Colon (tissue), 2 donors: ENCODE data around the gene HSD17B11.
"Not testable (repeated sequence)": the region's sequence is repeated elsewhere in the genome, so short reads cannot be mapped to it uniquely, and the experiment has no call there.

Experiments
- FAIRE-seq: peaks from 2 replicates; lab custom pipeline; 2012; peaks lifted over from hg19 to GRCh38; lab: Jason Lieb, UNC
- donor health status: control.
- donor health status: control.

The HSD17B11 gene

DNA sequence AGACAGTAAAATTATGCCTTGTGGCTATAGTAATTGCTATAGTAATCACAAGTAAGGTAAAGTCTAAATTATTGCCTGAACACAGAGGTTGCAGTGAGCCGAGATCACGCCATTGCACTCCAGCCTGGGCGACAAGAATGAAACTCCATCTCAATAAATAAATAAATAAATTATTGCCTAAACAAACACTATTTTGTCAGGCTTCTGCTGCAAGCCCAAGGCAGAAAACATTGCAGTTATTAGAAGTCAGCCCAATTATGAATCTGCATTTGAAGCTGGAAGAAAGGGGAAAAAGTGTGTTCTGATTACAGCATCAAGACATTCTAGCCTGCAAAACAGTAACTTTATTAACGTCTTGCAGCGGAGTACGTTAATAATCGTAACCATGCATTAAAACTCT lies 85.4 kb downstream of the HSD17B11 start:
- FAIRE-seq: no peak

DNA sequence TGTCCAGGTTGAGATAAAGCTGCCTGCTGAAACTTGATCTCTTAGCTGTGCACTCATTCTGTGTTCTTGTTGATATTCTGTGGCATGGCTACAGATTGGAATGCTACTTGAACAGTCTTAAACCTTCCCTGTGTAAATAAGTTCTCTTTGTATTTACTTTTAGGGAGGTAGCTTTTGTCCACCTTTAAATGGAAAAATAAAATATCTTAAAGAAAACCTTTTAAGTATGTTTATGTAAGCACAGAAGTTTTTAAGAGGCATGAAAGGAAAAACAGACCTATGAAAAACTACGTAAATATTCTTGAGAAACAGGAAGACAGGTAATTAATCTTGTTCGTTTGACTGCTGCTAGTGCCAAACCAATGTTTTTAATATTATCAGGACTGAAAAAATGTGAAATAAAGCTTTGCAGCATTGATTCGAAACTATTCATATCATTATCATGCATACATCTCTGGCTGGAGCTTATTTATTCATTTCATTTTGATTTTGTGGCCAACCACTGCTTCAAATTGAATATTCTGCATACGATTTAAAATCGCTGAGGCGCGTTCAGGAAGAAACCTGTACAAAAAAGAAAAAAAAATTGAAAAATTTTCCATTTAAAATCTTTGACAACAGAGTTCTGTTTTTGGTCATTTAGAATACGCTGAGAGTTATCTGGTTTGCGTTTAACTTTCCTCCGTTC lies 86.1 kb downstream of the HSD17B11 start:
- no peak for FAIRE-seq

DNA sequence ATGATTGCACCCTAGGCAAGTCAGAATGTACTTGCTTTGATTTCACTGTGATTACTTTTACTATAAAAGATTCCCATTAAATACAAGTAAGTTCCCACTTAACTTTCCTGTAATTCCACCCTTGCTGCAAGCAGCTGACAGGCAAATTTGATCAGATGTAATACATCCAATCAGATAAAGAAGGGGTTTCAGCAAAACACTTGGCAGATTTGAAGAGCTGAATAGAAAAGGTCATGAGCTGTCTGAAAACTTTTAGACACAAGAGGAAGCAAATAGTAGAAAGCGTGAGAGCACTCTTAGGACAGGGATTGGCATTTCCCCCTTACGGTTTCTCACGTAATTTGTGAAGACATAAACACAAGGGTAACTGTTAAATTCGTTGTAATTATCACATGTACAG lies 91.1 kb downstream of the HSD17B11 start:
- no peak for FAIRE-seq

DNA sequence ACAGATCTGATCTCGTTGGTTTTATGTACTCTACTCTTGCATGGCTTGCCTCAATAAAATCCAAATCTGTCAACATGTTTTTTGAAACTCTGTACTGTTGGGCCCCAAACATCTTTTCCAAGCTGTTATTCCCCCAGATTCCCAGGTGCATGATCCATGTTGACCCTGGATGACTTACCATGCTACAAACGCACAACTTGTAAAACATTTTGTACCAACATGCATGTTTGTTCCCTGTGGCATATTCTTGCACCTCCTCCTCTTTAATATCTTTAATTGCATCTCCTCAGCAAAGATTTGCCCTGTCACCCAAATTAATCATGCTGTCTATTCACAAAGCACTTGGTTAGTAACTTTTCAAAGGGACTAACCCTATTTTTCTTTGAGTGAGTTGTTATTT lies 92.6 kb downstream of the HSD17B11 start:
- FAIRE-seq: no peak

DNA sequence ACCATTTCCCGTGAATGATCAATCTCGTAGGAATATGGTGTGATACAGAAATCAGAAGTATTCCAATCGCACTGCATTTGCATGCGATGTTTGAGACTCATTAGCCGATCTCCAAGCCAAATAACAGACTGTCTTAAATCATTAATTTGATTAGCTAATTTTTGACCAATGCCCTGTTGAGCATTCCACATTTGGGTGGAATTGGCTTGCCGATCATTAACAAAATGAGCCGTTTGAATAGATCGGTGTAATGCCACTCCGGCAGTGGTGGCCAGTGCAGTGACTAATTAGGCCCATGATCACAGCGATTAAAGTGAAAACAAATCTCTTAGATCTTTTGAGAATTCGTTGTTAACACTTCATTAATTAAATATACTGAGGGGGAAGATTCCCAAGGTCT lies 96.1 kb downstream of the HSD17B11 start:
- not testable (repeated sequence) for FAIRE-seq

DNA sequence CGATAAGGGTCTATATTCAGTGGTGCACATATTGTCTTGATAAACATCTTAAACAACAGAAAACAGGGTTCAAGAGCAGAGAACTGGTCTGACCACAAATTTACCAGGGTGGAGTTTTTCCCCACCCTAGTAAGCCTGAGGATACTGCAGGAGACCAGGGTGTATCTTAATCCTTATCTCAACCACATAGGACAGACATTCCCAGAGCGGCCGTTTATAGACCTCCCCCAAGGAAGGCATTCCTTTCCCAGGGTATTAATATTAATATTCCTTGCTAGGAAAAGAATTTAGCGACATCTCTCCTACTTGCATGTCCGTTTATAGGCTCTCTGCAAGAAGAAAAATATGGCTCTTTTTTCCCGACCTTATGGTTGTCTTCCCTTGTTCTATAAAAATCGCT lies 97.1 kb downstream of the HSD17B11 start:
- FAIRE-seq: not testable (repeated sequence)

DNA sequence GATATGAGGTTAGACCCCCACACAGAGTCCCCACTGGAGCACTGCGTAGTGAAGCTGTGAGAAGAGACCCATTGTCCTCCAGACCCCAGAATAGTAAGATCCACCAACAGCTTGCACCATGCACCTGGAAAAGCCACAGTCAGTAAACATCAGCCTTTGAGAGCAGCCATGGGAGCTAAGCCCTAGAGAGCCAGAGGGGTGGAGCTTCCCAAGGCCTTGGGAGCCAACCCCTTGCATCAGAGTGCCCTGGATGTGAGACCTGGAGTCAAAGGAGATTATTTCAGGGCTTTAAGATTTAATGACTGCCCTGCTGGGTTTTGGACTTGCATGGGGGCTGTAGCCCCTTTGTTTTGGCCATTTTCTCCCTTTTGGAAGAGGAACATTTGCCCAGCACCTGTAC lies 104.0 kb downstream of the HSD17B11 start:
- FAIRE-seq: no peak
